ENCODE data around the gene EPC1. TPM values are rescaled to one million over a fixed set of nuclear protein-coding genes. Genes with fewer than 3 reads are reported as not detected.

Gene EPC1
- total and polyA plus RNA-seq, 10 donors, result 16.0 to 69.2 (median 57.4) TPM

DNA sequence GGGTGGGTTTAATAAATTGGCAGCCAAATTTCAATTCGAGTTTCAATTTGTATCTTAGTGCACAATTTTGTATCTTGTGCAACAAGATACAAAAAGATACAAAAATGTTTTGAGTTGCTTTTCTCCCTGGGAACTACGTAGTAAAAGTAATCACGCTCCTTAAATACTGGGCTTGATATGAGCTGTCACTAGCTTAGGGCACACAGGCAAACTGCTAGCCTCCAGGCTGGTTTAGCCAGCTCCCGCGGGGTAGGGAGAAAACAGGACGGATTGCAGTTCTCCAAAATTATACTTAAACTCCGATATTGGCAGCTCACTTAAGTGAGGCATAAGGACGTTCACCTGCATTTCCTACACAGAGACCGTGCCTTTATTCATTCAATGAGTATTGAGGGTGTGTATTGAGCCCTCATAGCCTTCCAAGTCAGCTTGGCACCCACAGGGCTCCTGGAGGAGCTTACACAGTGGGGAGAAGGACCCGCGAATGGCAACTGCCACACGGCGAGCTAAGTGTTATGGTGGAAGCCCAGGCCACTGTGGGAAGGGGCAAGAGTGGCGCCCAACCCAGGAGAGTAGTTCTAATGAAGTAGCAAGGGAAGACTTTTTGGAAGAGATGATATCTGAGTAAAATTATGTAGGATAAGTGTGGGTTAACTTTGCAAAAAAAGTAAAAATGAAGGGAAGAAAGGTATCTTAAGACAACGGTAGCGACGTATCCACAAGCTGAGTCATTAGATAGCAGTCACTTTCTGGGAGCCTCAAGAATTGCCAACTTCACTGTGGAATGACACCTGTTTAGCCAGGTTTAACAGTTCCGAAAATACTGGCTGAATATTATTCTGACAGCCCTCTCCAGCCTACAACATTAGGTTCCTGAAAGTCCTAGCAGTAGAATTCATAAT is 1.6 kb upstream of the EPC1 start:
- Histone ChIP-seq H3K9me3 (no peaks in the 10 kb centered on the region), H3K36me3 (peaks cover 0 to 13% (median 2%) of the 10 kb centered on the region in 6 donors), H3K4me3 (peak overlapping the region in 2 of 8 donors; percentile 82 to 87), H3K27me3 (replicated peaks in 1 of 7) (no peaks in the 10 kb centered on the region), H3K27ac (no peak overlapping the region), H3K4me1 (peaks cover 29 to 86% (median 78%) of the 10 kb centered on the region in 6 donors)
- TF ChIP-seq POLR2A (IDR thresholded peaks at IDR 0.05) (no peak), POLR2AphosphoS5 (IDR thresholded peaks at IDR 0.05) (no peak)
- TF ChIP-seq, protein P1, sequence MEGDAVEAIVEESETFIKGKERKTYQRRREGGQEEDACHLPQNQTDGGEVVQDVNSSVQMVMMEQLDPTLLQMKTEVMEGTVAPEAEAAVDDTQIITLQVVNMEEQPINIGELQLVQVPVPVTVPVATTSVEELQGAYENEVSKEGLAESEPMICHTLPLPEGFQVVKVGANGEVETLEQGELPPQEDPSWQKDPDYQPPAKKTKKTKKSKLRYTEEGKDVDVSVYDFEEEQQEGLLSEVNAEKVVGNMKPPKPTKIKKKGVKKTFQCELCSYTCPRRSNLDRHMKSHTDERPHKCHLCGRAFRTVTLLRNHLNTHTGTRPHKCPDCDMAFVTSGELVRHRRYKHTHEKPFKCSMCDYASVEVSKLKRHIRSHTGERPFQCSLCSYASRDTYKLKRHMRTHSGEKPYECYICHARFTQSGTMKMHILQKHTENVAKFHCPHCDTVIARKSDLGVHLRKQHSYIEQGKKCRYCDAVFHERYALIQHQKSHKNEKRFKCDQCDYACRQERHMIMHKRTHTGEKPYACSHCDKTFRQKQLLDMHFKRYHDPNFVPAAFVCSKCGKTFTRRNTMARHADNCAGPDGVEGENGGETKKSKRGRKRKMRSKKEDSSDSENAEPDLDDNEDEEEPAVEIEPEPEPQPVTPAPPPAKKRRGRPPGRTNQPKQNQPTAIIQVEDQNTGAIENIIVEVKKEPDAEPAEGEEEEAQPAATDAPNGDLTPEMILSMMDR (IDR thresholded peaks at IDR 0.05 in 8 of 11, conservative IDR thresholded peaks at IDR 0.05 in 3 of 11), result no peak
- WGBS, 5 donors, result 86 to 93% (median 91%) methylated on average over 18 of the region's 18 CpGs
- DNase-seq, result no peak
- intact Hi-C loops (cut with DNase I; ENCODE audit: low total_unique reads), result loop anchor here (5.0 kb wide), 1 partner anchor 91 kb away; no protein-coding TSS in a partner anchor

DNA sequence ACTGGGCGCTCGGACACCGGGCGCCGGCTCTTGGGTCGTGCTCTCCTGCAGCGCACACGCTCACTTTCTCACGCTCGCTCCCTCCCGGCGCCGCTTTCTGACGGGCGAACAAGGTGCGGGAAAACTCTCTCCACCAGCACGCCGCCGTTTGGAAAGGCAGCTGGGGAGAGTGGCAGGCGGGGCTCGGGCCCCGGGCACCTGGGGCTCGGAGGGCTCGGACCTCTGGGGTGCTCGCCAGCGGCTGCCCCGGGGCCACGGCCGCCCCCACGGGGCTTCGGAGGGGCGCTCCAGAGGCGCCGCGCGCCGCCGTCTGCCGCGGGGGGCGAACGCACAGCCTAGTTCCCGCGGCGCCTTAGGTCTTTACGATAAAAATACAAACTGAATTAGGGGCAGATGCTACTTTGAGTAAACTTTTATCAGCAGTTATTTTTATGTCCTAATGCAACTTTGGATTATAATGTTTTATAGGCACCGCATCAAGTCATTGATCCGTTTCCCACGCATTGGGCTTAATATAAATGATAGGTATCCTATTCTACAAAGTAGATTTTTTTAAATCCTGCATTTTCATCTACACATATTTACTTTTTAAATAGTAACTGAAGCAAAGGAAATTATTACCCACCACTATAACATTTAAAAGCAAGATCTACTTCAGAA is 535 bp upstream of the EPC1 start:
- peak overlapping the region; percentile 98 to 100 (median 100) for H3K27ac ChIP-seq
- TF ChIP-seq, protein P1 (IDR thresholded peaks at IDR 0.05 in 8 of 11, conservative IDR thresholded peaks at IDR 0.05 in 3 of 11), result no peak
- no peaks in the 10 kb centered on the region for H3K9me3 ChIP-seq
- no peaks in the 10 kb centered on the region for H3K27me3 ChIP-seq (replicated peaks in 1 of 7)
- no peak for DNase-seq
- peak overlapping the region; percentile 51 to 87 (median 74) for H3K4me3 ChIP-seq
- intact Hi-C loops (cut with DNase I; ENCODE audit: low total_unique reads), result loop anchor here (5.0 kb wide), 1 partner anchor 90 kb away; no protein-coding TSS in a partner anchor
- H3K36me3 ChIP-seq, result peaks cover 0 to 19% (median 2%) of the 10 kb centered on the region in 6 donors
- peaks cover 33 to 86% (median 78%) of the 10 kb centered on the region in 6 donors for H3K4me1 ChIP-seq
- WGBS, 5 donors, result 0 to 1% (median 1%) methylated on average over 21 to 49 of the region's 49 CpGs

DNA sequence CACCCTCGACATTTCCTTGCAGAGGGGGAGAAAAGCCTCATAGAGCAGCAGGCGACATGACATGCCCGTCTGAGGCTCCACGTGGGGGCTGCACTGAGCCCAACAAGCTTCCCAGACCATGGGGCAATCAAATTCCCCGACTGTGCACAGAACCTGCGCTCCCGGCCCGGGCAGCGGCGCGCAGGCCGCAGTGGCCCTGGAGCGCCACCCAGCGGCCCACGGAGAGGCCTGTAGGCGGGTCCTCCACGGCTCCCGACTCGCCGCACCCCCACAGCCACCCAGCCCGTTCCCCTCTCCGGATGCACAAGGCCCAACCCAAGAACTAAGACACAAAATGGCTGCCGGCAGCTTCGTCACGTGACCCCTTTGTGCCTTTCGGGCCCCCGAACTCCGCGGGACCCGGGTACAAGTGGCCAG is 816 bp downstream of the EPC1 start:
- peak; percentile 99 for DNase-seq
- intact Hi-C loops (cut with DNase I; ENCODE audit: low total_unique reads), result loop anchor here (5.0 kb wide), 1 partner anchor 89 kb away; no protein-coding TSS in a partner anchor
- H3K4me3 ChIP-seq, result peak overlapping the region; percentile 49 to 87 (median 74)
- peaks cover 0 to 19% (median 2%) of the 10 kb centered on the region in 6 donors for H3K36me3 ChIP-seq
- no peaks in the 10 kb centered on the region for H3K9me3 ChIP-seq
- TF ChIP-seq, protein P1 (IDR thresholded peaks at IDR 0.05 in 8 of 11, conservative IDR thresholded peaks at IDR 0.05 in 3 of 11), result peak; percentile 95 to 100 (median 99)
- TF ChIP-seq POLR2A (IDR thresholded peaks at IDR 0.05), result peak in 1 of 3 donors; percentile 23
- TF ChIP-seq POLR2AphosphoS5 (IDR thresholded peaks at IDR 0.05), result peak; percentile 85 to 91 (median 89)
- peaks cover 46 to 88% (median 81%) of the 10 kb centered on the region in 6 donors for H3K4me1 ChIP-seq
- no peaks in the 10 kb centered on the region for H3K27me3 ChIP-seq (replicated peaks in 1 of 7)
- H3K27ac ChIP-seq, result peak overlapping the region; percentile 98 to 100 (median 100)
- WGBS, 5 donors, result 0 to 1% (median 0%) methylated on average over 21 to 30 of the region's 30 CpGs
